IPS-20b (cell line): ENCODE results near the gene SP8.
A peak's percentile ranks its signal among the peaks of the same experiment; 100 is the strongest.

Experiments
- H3K27ac ChIP-seq: one replicate; pipeline ENCODE4 v1.5.1; 2013; ENCODE audit warnings: low read length
- H3K27me3 ChIP-seq: 2 replicates; pipeline ENCODE4 v1.6.1; 2013; ENCODE audit warnings: mild to moderate bottlenecking, low read length, inconsistent platforms; ENCODE audit not compliant: insufficient read depth
- H3K36me3 ChIP-seq: 2 replicates; pipeline ENCODE4 v1.6.1; 2013; ENCODE audit warnings: low read depth, mild to moderate bottlenecking, inconsistent platforms, low read length, moderate library complexity; ENCODE audit not compliant: insufficient read depth
- H3K4me1 ChIP-seq: 2 replicates; pipeline ENCODE4 v1.6.1; 2013; ENCODE audit warnings: mild to moderate bottlenecking, control low read depth, inconsistent platforms, low read length, moderate library complexity; ENCODE audit not compliant: insufficient read depth
- H3K4me3 ChIP-seq: 2 replicates; pipeline ENCODE4 v1.5.1; 2013; ENCODE audit warnings: mild to moderate bottlenecking, low read length, inconsistent platforms
- H3K9ac ChIP-seq: 2 replicates; pipeline ENCODE4 v1.6.1; 2013; ENCODE audit warnings: low read depth, mild to moderate bottlenecking, inconsistent platforms, low read length, moderate library complexity
- H3K9me3 ChIP-seq: 2 replicates; pipeline ENCODE4 v1.6.1; 2013; ENCODE audit warnings: mild to moderate bottlenecking, low read depth, low read length, inconsistent platforms; ENCODE audit not compliant: insufficient read depth

The SP8 gene

DNA sequence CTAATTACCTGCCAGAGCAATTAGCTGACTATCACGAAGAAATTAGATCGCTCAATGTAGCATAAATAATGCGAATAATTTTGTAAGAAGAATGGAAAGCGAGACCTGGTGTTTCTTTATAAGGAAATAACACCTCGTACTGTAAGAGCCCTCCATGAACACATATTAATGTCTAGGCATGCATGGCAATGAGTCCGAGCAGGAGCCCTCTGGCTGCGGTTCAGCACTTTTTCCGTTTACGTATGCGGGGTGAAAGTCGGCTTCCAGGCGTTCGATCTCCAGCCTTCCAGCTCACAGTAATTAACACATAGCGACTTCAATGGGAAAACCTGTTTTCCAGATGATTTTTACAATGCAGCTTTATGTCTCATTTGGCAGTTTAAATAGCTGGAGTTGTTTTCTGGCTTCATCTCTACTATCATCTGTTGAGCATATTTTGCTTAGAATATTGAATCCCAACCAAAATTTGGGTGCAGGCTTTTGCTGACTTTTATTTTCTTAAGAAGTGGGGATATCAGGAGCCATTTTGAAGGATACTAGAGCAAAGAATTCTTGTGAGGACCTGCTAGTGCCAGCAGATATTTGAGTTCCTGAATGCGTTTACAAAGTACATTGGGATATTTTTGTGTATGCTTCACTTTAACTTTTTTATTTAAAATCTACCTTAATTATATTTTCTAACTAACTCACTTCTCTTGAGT is 7.2 kb upstream of the SP8 start:
- no peak overlapping the region for H3K27ac ChIP-seq
- H3K27me3 ChIP-seq, result peaks cover 91% of the 10 kb centered on the region
- H3K9me3 ChIP-seq, result no peaks in the 10 kb centered on the region
- H3K9ac ChIP-seq, result no peak overlapping the region; the same call in 1 of the 2 replicates
- no peaks in the 10 kb centered on the region for H3K36me3 ChIP-seq
- peak overlapping the region; percentile 62 for H3K4me3 ChIP-seq
- H3K4me1 ChIP-seq, result peaks cover 54% of the 10 kb centered on the region; the same call in 1 of the 2 replicates

DNA sequence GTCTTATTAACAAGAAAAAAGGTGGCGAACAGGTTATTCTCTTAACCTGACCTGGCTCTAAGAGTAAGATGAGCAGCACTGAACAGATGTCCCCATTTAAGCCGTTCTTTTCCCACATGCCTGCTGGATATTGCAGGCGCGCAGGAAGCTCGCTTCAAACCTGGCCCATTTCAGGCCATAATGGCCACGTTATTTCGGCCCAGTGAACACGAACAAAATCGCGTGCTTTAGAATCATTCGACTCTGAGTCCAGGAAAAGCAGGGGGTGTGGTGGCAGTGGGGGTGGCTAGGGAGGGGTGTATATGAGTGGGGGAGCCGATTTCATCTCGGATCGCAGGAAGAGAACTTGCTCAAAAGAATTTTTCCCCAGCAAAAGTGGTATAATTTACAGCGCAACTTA is 6.6 kb upstream of the SP8 start:
- Histone ChIP-seq H3K4me1 (peaks cover 58% of the 10 kb centered on the region; the same call in 1 of the 2 replicates), H3K36me3 (no peaks in the 10 kb centered on the region), H3K4me3 (peak overlapping the region; percentile 62), H3K9ac (no peak overlapping the region; the same call in 1 of the 2 replicates), H3K27me3 (peaks cover 95% of the 10 kb centered on the region), H3K9me3 (no peaks in the 10 kb centered on the region), H3K27ac (no peak overlapping the region)

DNA sequence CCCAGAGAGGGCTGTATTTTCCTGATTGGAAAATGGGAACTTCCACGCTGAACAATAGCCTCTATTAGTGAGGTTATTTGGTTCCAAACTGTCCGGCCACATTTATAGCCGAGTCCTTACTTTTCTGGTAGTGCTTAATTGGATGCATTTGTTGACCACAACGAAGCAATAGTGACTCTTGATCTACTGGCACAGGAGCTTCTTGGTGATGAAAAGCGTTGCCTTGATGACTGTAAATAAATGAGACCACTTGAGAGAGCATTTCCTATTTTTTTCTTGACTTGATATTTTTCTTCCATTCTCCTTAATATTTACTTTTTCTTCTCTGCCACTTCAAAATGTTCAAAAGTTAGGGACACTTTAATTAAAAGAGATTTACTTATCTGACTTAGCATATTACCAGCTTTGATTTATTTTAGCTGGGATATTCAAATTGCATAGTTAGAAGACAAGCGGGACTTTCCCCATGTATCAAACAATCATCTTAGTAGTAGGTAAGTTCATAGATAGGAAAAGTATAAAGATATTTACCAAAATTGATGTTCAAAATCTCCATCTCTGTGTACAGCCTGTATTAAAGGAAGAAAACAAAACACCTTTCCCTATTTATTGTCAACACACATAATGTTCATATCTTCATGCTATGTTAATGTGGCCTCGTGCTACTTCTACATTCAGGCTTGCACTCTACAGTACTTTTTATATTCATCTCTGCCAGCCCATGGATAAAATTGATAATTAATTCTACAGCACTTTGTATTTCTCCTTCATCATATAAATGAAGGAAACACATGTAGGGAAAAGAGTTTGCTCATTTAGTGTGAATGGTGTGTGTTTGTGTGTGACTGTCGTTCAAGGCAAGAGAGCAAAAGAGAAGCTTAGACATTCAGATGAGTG is 5.1 kb upstream of the SP8 start:
- Histone ChIP-seq H3K27me3 (peaks cover 99% of the 10 kb centered on the region), H3K4me1 (peaks cover 60% of the 10 kb centered on the region; the same call in 1 of the 2 replicates), H3K9me3 (no peaks in the 10 kb centered on the region), H3K9ac (no peak overlapping the region; the same call in 1 of the 2 replicates), H3K4me3 (peak overlapping the region; percentile 60), H3K27ac (no peak overlapping the region), H3K36me3 (no peaks in the 10 kb centered on the region)

DNA sequence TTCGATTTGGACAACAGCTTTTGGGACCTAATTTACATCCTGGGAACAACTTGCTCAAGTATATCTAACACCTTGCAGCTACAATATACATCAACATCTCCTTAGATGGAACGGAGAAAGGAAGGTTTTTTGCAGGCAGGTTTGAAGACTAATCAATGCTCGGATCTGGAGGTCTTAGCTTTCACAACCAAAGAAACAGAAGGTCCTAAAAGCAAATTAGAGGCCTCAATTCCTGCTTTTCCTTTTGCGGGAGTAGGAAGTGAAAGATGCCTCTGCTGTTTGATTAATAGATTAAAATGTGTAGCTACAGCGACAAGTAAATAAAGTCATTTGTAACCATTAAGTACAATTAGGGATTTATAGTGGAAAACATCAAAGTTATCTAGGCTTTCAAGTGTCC is 3.7 kb upstream of the SP8 start:
- Histone ChIP-seq H3K4me1 (peaks cover 53% of the 10 kb centered on the region; the same call in 1 of the 2 replicates), H3K9ac (no peak overlapping the region), H3K27me3 (peaks cover 99% of the 10 kb centered on the region), H3K27ac (no peak overlapping the region), H3K4me3 (peak overlapping the region; percentile 60; the same call in 1 of the 2 replicates), H3K9me3 (no peaks in the 10 kb centered on the region), H3K36me3 (no peaks in the 10 kb centered on the region)

DNA sequence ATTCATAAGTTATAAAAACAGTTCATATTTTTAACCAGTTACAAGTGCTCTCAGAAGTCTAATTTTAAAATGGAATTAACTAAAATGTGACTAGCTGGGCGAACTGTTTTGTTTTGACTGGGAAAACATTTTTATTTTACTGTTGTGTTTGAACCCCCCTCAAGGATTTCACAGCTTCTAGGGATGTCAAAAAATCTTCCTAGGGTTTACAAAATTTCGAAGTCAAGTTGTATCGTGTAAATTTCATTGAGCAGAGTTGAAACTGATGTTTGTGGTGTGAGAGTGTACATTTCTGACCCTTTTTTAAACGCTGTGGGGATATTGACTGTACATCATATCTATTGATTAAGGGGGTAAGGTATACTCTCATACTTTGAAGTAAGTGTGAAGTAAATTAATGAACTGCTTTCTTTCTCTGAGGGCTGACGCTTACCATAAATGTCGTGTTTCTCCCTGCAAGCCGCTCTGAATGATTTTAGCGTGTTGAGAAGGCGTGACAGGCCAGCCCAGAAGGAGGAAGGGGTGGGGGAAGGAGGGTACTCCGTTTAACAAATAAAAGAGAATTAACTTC is 1.8 kb upstream of the SP8 start:
- H3K4me1 ChIP-seq, result peaks cover 39% of the 10 kb centered on the region; the same call in 1 of the 2 replicates
- no peak overlapping the region for H3K9ac ChIP-seq
- no peak overlapping the region for H3K27ac ChIP-seq
- peak overlapping the region; percentile 88 for H3K4me3 ChIP-seq
- H3K9me3 ChIP-seq, result no peaks in the 10 kb centered on the region
- peaks cover 96% of the 10 kb centered on the region for H3K27me3 ChIP-seq
- H3K36me3 ChIP-seq, result no peaks in the 10 kb centered on the region

DNA sequence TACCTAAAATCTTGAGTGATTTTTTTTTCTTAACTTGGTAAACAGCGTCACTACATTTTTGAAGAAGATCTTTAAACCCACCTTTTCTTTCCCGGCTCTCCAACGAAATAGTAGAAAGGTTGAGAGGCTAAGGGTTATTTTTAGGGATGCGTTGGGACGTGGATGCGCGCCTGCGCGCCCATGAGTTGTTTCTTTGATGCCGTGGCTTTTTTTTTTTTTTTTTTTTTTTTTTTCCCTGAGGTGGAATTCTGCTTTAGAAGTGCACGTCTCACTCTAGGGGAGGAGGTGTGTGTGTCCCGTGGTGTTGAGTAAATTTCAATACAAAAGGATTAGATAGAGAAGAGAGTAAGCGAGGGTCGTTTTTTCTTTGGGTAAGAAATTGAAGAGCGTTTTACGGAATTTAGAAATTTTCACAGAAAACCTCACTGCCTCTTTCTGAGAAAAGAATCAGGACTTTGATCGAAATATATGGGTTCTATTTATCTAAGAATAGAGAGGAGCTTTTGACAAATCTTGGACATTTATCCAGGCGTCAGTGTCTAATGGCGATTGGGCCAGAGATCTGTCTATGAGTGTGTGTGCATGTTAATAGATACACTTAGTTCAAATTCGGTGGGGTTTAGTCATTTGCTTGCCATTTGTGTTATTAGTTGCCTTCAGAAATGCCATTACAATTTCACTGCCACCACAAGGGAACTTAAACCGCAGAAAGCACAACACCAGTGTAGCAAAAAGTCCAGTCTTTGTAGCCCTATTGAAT is 1.2 kb upstream of the SP8 start:
- H3K9me3 ChIP-seq, result no peaks in the 10 kb centered on the region
- peak overlapping the region; percentile 88 for H3K4me3 ChIP-seq
- no peak overlapping the region for H3K27ac ChIP-seq
- peak overlapping the region; percentile 64; the same call in 1 of the 2 replicates for H3K9ac ChIP-seq
- H3K27me3 ChIP-seq, result peaks cover 91% of the 10 kb centered on the region
- no peaks in the 10 kb centered on the region for H3K36me3 ChIP-seq
- peaks cover 34% of the 10 kb centered on the region; the same call in 1 of the 2 replicates for H3K4me1 ChIP-seq

DNA sequence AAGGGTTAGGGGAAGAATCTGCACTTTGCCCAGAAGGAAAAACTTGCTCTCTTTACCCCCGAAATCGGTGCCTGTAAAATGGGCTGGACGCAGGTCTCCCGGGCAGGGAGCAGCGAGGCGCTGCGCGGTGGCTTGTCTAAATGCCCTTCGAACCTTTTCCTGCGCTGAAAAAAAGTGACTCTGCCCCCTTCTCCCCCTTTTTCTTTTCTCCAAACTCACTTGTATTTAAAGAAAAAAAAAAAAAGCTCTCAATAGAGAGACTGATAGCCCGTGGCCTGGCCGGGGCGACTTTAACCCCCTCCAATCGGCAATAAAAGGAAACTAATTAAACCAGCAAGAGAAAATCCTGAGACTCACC is 286 bp downstream of the SP8 start:
- no peaks in the 10 kb centered on the region for H3K9me3 ChIP-seq
- H3K9ac ChIP-seq, result peak overlapping the region; percentile 77; the same call in 1 of the 2 replicates
- H3K4me3 ChIP-seq, result peak overlapping the region; percentile 88
- no peaks in the 10 kb centered on the region for H3K36me3 ChIP-seq
- H3K4me1 ChIP-seq, result peaks cover 38% of the 10 kb centered on the region; the same call in 1 of the 2 replicates
- H3K27me3 ChIP-seq, result peaks cover 76% of the 10 kb centered on the region
- no peak overlapping the region for H3K27ac ChIP-seq

DNA sequence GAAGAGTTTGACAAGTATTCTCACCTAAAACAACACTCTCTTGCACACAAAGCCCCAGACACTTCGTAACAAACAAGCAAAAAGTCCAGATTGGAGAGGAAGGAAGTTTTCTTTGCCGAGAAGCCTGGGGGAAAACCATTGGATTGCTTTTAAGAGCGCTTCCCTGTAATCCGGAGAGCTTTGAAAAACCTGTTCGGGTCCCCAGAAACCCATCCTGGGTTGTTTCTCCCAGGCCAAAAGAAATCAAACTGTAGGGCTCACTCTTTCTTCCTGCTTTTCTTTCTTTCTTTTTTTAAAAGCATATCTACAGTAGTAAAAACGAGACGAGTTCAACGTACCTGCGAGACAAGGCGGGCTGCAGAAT is 655 bp downstream of the SP8 start:
- Histone ChIP-seq H3K4me3 (peak overlapping the region; percentile 88), H3K27me3 (peaks cover 74% of the 10 kb centered on the region), H3K4me1 (peaks cover 41% of the 10 kb centered on the region; the same call in 1 of the 2 replicates), H3K9me3 (no peaks in the 10 kb centered on the region), H3K36me3 (no peaks in the 10 kb centered on the region), H3K27ac (no peak overlapping the region), H3K9ac (peak overlapping the region; percentile 77; the same call in 1 of the 2 replicates)

DNA sequence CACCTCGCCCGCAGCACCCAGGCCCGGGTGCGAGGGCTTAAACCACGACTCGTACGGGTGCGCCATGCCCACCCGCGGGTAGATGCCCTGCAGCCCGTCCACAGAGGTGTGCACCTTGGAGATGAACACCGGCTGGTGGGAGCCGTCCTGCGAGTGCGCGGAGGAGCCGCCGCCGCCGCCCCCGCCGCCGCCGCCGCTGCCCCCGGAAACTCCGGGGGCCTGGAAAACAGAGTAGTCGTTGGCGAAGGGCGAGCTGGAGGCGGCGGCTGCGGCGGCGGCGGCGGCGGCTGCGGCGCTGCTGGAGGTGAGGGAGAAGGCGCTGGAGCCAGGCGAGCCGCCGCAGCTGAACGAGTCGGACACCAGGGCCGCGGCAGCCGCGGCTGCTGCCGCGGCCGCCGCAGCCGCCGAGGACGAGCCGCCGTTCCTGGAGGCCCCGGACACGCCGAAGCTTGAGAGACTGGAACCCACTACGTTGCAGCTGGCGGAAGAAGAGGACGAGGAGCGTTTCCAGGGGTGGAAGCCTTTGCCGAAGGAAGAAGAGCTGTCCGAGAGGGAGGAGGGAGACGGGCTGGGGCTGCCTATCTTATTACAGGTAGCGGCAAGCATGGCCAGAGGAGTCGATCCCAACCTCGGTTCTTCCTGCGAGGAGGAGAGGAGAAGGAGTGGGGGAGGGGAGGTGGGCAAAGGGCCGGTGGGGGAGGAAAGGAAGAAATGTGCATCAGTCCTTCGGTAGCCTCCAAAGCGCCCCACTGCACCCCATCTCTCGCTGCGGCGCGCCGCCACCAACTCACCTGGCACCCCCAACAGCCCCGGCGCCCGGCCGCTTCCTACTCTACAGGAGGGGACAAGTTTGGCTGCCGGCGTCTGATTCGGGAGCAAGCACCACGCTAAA is 1.3 kb downstream of the SP8 start:
- peak overlapping the region; percentile 88 for H3K4me3 ChIP-seq
- H3K4me1 ChIP-seq, result peaks cover 45% of the 10 kb centered on the region; the same call in 1 of the 2 replicates
- no peaks in the 10 kb centered on the region for H3K9me3 ChIP-seq
- H3K27me3 ChIP-seq, result peaks cover 74% of the 10 kb centered on the region
- peak overlapping the region; percentile 77; the same call in 1 of the 2 replicates for H3K9ac ChIP-seq
- no peaks in the 10 kb centered on the region for H3K36me3 ChIP-seq
- no peak overlapping the region for H3K27ac ChIP-seq

DNA sequence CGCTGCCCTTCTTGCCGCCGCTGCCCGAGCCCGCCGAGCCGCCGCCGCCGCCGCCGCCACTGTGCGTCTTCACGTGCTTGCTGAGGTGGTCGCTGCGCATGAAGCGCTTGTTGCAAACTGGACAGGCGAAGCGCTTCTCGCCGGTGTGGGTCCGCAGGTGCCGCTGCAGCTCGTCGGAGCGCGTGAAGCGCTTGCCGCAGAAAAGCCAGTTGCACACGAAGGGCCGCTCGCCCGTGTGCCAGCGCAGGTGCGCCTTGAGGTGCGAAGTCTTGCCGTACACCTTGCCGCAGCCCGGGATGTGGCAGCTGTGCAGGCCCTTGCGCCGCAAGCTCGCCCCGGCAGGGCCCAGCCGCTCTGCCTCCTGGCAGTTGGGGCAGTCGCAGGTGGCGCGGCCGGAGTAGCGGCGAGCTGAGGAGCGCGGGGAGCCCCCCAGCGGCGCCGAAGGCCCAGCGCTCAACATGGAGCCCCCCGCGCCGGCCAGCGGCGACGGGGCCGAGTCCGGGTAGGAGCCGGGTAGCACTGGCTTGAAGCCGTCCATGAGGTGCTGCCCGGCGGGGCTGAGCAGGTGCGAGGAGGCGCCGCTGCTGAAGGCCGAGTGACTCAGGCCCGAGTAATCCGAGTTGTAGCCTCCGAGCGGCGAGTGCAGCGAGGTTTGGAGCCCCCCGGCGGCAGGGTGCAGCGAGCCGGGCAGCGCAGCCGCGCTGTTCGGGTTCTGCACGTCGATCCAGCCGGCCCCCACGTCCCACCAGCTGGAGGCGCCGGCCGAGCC is 2.1 kb downstream of the SP8 start:
- H3K27me3 ChIP-seq, result peaks cover 74% of the 10 kb centered on the region
- H3K9ac ChIP-seq, result peak overlapping the region; percentile 54; the same call in 1 of the 2 replicates
- no peaks in the 10 kb centered on the region for H3K36me3 ChIP-seq
- no peak overlapping the region for H3K27ac ChIP-seq
- H3K9me3 ChIP-seq, result no peaks in the 10 kb centered on the region
- peaks cover 44% of the 10 kb centered on the region; the same call in 1 of the 2 replicates for H3K4me1 ChIP-seq
- H3K4me3 ChIP-seq, result peak overlapping the region; percentile 88; the same call in 1 of the 2 replicates
